ENCODE data around the gene LMOD2.

- TF ChIP-seq CTCF (IDR thresholded peaks at IDR 0.05): no peak
- no peak for TF ChIP-seq POLR2A (IDR thresholded peaks at IDR 0.05)
These were observed at the start of gene LMOD2 for GRCh38 chr7:123655614-123656013.

Measured in Peyer's patch (tissue), 4 donors.